OCI-LY3 (cell line): ENCODE results near the gene METTL27.

ENCODE experiments used
- CTCF ChIP-seq: fragments of 200-600, 300-600 bp; sonication (generic); IDR thresholded peaks from 2 replicates; pipeline ENCODE4 v1.5.1; 2014; ENCODE audit warnings: antibody characterized with exemption, low read length, low read depth
- EZH2phosphoT487 ChIP-seq: fragments of 200-600 bp; shearing (Covaris generic); IDR thresholded peaks from 2 replicates; pipeline ENCODE4 v1.6.1; 2018; ENCODE audit warnings: antibody characterized with exemption, mixed run types, low read depth

- TF ChIP-seq CTCF (no peak), EZH2phosphoT487 (no peak)
These were observed 27.8 kb upstream of the METTL27 start for GRCh38 chr7:73870041-73870492.
